Activated CD8-positive, alpha-beta T cell treated with anti-CD3 and anti-CD28 coated beads for 36 hours (primary cell): ENCODE data around the gene NXF1. TPM values are rescaled to one million over a fixed set of nuclear protein-coding genes. Genes with fewer than 3 reads are reported as not detected.

Experiments
- ATAC-seq: fragments of 200-7000 bp; cut with Tn5 transposase; one replicate; pipeline ENCODE4 v1.10.0; 2021; ENCODE audit warnings: mild to moderate bottlenecking, moderate library complexity
- CTCF ChIA-PET: fragments of 350-600 bp; sonication (Branson Sonifier 250); formaldehyde crosslinking; loops from one replicate; lab custom pipeline; 2021; ENCODE audit warnings: antibody characterized with exemption; lab: Charles Lee
- POLR2A ChIA-PET: fragments of 350-600 bp; sonication (Branson Sonifier 250); formaldehyde crosslinking; loops from one replicate; lab custom pipeline; 2021; ENCODE audit warnings: antibody characterized with exemption; lab: Charles Lee
- DNase-seq: peaks from one replicate; pipeline ENCODE4 v3.0.0-alpha.2; 2020
- H3K27ac Mint-ChIP-seq: one replicate; pipeline ENCODE4 v1.8.0; 2021; ENCODE audit warnings: mild to moderate bottlenecking, mixed read lengths
- H3K27me3 Mint-ChIP-seq: one replicate; pipeline ENCODE4 v1.8.0; 2021; ENCODE audit warnings: mixed read lengths
- H3K36me3 Mint-ChIP-seq: one replicate; pipeline ENCODE4 v1.8.0; 2021; ENCODE audit warnings: low read depth, mixed read lengths
- H3K4me1 Mint-ChIP-seq: one replicate; pipeline ENCODE4 v1.8.0; 2021; ENCODE audit warnings: low read depth, mixed read lengths
- H3K4me3 Mint-ChIP-seq: one replicate; pipeline ENCODE4 v1.8.0; 2021; ENCODE audit warnings: mild to moderate bottlenecking, moderate library complexity, mixed read lengths
- H3K9me3 Mint-ChIP-seq: one replicate; pipeline ENCODE4 v1.8.0; 2021; ENCODE audit warnings: mixed read lengths
- intact Hi-C: fragments of 100-400 bp; cut with micrococcal nuclease; formaldehyde crosslinking; loops from one replicate; pipeline ENCODE4 v1.10.0; 2022
- total RNA-seq, 2 experiments: library from RNA; stranded (reverse); gene quantifications; one replicate each; pipeline ENCODE4 v1.2.3, GENCODE V29; 2021
- TF ChIP-seq, protein P1 (sequence below): fragments of 200-600 bp; IDR thresholded peaks from one replicate; pipeline ENCODE4 v1.8.0; 2022; ENCODE audit warnings: antibody characterized with exemption, mild to moderate bottlenecking

The NXF1 gene
- total RNA-seq, 2 experiments from 2014 or later: 80.9 to 90.0 TPM

DNA sequence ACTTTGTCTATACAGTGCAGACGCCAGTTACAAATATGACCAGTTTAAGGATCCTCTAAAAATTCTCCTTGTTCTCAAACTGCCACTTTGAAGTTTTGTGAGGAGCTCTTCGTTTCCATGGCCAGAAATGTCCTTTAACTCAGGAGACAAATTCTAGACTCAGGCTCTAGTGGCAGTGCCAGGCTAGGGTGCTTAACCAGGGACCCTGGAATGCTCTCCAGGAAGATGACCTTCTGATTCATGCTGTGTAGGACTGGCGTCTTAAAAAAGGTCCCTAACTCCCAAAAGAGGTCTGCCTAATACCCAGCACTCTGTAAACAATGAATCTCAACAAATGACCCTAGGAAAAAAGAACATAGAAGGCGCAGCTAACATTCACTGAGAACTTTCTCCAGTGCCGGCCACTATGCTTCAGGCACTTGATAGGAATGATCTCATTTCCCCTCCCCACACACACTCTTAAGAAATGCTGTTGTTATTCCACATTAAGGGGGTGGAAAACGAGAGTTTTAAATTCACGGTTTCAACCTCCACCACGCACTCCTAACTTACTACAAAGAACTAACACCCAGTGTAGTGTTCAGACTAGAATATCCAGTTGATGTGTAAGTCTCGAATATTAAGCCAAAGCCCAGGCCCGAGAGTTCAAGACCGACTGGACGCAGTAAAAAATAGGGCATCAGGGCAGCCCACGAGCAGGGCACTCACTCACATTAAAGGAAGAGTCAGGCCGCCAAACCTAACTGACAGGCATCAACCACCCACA, 747 bp downstream of the NXF1 start:
- no peaks in the 10 kb centered on the region for H3K9me3 Mint-ChIP-seq
- DNase-seq (no peak), ATAC-seq (peak; percentile 18)
- CTCF ChIA-PET: interaction anchor here (0.9 to 1.6 kb wide), 3 partner anchors 9 to 18 kb away, joined by 3 to 5 read pairs (median 3); no protein-coding TSS in a partner anchor
- H3K27ac Mint-ChIP-seq: peak overlapping the region; percentile 98
- no peaks in the 10 kb centered on the region for H3K27me3 Mint-ChIP-seq
- peaks cover 42% of the 10 kb centered on the region for H3K36me3 Mint-ChIP-seq
- peaks cover 40% of the 10 kb centered on the region for H3K4me1 Mint-ChIP-seq
- H3K4me3 Mint-ChIP-seq: peak overlapping the region; percentile 95
- TF ChIP-seq, protein P1, sequence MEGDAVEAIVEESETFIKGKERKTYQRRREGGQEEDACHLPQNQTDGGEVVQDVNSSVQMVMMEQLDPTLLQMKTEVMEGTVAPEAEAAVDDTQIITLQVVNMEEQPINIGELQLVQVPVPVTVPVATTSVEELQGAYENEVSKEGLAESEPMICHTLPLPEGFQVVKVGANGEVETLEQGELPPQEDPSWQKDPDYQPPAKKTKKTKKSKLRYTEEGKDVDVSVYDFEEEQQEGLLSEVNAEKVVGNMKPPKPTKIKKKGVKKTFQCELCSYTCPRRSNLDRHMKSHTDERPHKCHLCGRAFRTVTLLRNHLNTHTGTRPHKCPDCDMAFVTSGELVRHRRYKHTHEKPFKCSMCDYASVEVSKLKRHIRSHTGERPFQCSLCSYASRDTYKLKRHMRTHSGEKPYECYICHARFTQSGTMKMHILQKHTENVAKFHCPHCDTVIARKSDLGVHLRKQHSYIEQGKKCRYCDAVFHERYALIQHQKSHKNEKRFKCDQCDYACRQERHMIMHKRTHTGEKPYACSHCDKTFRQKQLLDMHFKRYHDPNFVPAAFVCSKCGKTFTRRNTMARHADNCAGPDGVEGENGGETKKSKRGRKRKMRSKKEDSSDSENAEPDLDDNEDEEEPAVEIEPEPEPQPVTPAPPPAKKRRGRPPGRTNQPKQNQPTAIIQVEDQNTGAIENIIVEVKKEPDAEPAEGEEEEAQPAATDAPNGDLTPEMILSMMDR: no peak
- POLR2A ChIA-PET: interaction anchor here (0.6 to 9.6 kb wide), 27 partner anchors 11 to 212 kb away, joined by 3 to 228 read pairs (median 4); partner anchors contain the start of genes SLC3A2, STX5, TAF6L and TEX54
- intact Hi-C loops: no loop called here

DNA sequence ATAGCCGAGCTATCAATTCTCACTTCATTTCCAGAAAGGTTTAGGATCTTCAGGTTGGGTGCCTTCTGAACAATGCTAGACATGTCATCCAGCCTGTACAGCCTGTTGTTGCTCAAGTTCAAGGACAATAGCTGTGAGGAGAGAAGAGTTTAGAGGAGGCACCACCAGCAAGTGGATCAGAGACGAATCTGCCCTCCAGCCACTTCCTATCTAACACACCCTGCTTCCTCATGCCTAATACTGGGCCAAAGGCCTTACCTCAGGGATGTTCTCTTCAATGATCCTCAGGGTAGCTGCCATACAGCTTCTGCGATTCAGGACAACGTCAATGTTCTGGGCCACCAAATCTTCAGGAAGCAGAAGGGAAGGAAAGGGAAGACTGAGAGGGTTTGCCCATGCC, 4.2 kb downstream of the NXF1 start:
- H3K4me3 Mint-ChIP-seq: no peak overlapping the region
- no peak for ATAC-seq
- TF ChIP-seq, protein P1: no peak
- ChIA-PET POLR2A (interaction anchor here (0.7 to 9.6 kb wide), 15 partner anchors 10 to 136 kb away, joined by 3 to 228 read pairs (median 3); partner anchors contain the start of genes C11orf98, CSKMT, POLR2G and TEX54), CTCF (interaction anchor here (1.1 to 3.0 kb wide), 3 partner anchors 13 to 62 kb away, joined by 3 to 13 read pairs (median 10); partner anchors contain the start of gene TMEM179B)
- no peak for DNase-seq
- no peak overlapping the region for H3K27ac Mint-ChIP-seq
- peaks cover 62% of the 10 kb centered on the region for H3K36me3 Mint-ChIP-seq
- peaks cover 37% of the 10 kb centered on the region for H3K4me1 Mint-ChIP-seq
- no peaks in the 10 kb centered on the region for H3K9me3 Mint-ChIP-seq
- intact Hi-C loops: no loop called here
- no peaks in the 10 kb centered on the region for H3K27me3 Mint-ChIP-seq

DNA sequence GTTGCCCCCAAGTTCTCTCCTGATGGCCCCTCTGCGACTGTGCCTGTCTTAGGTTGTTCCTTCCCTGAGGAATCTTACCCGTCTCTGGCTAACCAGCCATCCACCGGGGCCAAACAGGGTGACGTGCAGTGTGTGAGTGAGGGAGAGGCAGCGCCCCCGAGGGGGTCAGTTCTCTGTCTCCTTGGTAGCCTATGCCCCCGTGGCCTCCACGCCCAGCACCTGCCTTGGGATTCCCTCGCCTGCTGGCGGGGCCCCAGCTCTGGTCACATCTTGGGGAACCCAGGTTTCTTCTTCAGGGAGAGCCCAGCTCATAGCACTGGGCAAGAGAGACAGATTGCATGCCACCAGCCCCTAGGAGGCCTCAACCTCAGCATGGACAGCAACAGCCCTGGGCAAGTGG, 5.8 kb downstream of the NXF1 start:
- H3K36me3 Mint-ChIP-seq: peaks cover 70% of the 10 kb centered on the region
- no peaks in the 10 kb centered on the region for H3K9me3 Mint-ChIP-seq
- peak overlapping the region; percentile 34 for H3K27ac Mint-ChIP-seq
- DNase-seq (no peak), ATAC-seq (no peak)
- TF ChIP-seq, protein P1: no peak
- peaks cover 36% of the 10 kb centered on the region for H3K4me1 Mint-ChIP-seq
- no peak overlapping the region for H3K4me3 Mint-ChIP-seq
- intact Hi-C loops: no loop called here
- no peaks in the 10 kb centered on the region for H3K27me3 Mint-ChIP-seq
- ChIA-PET POLR2A (interaction anchor here (0.7 to 9.6 kb wide), 8 partner anchors 9 to 385 kb away, joined by 3 to 228 read pairs (median 3); partner anchors contain the start of genes HNRNPUL2, TMEM179B and TMEM223), CTCF (interaction anchor here (2.3 to 3.0 kb wide), 2 partner anchors 12 to 13 kb away, joined by 10 to 13 read pairs; partner anchors contain the start of gene TMEM179B)

DNA sequence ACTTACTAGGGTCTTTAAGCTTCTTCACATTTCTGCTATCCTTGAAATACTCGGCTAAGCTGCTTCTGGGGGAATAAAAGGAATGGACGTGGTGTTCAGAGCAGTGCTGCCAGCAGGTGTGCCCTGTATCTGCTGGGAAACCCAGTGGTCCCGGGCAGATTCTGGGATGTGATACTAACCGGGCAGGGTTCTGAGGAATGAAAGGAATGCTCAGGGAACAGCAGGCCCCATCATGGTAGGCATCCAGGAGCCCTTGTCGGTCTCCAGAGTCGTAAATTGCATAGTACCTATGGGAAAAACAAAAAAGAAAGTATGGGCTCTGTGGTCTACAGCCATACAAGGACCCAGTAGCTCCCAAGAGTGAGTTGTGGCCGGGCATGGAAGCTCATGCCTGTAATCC, 9.0 kb downstream of the NXF1 start:
- no peaks in the 10 kb centered on the region for H3K27me3 Mint-ChIP-seq
- H3K27ac Mint-ChIP-seq: no peak overlapping the region
- no peak for ATAC-seq
- TF ChIP-seq, protein P1: no peak
- no peak for DNase-seq
- intact Hi-C loops: no loop called here
- POLR2A ChIA-PET: interaction anchor here (0.7 to 11.0 kb wide), 17 partner anchors 8 to 85 kb away, joined by 3 to 228 read pairs (median 5); partner anchors contain the start of genes HNRNPUL2, NXF1, POLR2G and SLC3A2
- H3K4me3 Mint-ChIP-seq: no peak overlapping the region
- peaks cover 61% of the 10 kb centered on the region for H3K36me3 Mint-ChIP-seq
- no peaks in the 10 kb centered on the region for H3K9me3 Mint-ChIP-seq
- CTCF ChIA-PET: interaction anchor here (0.9 to 2.9 kb wide), 3 partner anchors 8 to 70 kb away, joined by 3 to 21 read pairs (median 3); partner anchors contain the start of gene TMEM179B
- H3K4me1 Mint-ChIP-seq: peaks cover 21% of the 10 kb centered on the region
